ENCODE results near the gene RAB37.

DNA sequence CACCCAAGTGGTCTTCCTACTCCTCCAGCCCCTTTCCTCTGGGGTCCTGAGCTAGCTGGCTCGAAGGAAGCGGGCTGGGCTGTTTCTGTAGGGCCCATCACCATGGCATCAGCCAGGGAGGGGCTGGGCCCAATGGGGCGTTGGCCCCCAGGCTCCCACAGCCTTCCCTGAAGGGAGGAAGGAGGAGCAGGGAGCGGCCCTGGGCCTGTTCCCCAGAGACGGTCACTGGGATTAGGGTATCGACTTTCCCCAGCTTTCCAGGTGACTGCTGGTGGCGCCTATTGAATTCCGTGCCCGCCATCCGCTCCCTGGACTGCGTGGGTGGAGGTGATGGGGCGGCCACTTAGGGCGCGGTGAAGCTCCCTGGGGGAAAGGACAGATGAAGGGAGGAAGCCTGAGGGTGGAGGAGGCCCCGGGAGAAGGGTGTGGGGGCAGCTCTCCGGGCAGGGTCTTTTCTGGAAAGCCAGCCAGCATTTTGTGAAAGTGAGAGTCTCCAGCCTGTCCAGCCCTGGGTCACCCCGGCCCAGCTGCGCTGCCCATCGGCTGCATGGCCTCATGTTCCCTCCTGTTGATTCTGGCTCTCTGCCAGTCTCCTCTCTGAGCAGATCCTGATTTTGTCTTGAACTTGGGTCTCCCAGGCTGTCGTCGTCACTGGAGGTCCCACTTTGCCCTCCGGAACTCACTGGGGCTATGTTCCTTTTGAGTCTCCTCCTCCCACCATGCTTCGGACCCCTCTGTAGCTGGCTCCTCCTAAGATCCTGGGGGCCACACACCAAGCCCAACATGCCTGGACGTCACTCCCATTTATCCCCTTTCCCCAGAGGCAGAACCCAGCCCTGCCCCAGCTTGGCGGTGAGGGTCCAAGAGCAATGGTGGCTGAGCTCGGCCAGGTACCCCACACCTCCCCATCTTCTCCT lies 21.1 kb downstream of the RAB37 start:
- TF ChIP-seq PHF20 (CRISPR knock-in tag; IDR thresholded peaks at IDR 0.05): no peak
- TF ChIP-seq, protein P1, sequence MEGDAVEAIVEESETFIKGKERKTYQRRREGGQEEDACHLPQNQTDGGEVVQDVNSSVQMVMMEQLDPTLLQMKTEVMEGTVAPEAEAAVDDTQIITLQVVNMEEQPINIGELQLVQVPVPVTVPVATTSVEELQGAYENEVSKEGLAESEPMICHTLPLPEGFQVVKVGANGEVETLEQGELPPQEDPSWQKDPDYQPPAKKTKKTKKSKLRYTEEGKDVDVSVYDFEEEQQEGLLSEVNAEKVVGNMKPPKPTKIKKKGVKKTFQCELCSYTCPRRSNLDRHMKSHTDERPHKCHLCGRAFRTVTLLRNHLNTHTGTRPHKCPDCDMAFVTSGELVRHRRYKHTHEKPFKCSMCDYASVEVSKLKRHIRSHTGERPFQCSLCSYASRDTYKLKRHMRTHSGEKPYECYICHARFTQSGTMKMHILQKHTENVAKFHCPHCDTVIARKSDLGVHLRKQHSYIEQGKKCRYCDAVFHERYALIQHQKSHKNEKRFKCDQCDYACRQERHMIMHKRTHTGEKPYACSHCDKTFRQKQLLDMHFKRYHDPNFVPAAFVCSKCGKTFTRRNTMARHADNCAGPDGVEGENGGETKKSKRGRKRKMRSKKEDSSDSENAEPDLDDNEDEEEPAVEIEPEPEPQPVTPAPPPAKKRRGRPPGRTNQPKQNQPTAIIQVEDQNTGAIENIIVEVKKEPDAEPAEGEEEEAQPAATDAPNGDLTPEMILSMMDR (CRISPR knock-in tag; IDR thresholded peaks at IDR 0.05): no peak

Data from HepG2 (cell line).